Omental fat pad (tissue), 4 donors: ENCODE results near the gene LRRC71. TPM values are rescaled to one million over a fixed set of nuclear protein-coding genes. Genes with fewer than 3 reads are reported as not detected.

Source experiments
- ATAC-seq: fragments of 150-250 bp; one replicate; pipeline ENCODE4 v1.9.1; 2016; ENCODE audit warnings: mild to moderate bottlenecking, moderate library complexity; ENCODE audit not compliant: low FRiP score
- DNase-seq: peaks from one replicate; pipeline ENCODE4 v3.0.0-alpha.2; 2019; ENCODE audit warnings: low spot score
- CTCF ChIP-seq, 3 donors: fragments of 450-650 bp; IDR thresholded peaks; one replicate each; pipeline ENCODE4 v1.5.1; 2016 to 2017; ENCODE audit warnings: antibody characterized with exemption in 3 of 3, mild to moderate bottlenecking in 3 of 3, moderate library complexity in 2 of 3
- total RNA-seq, 4 donors: library from RNA; depleted of rRNA; stranded (reverse); fragments of >200 nt; gene quantifications; one replicate each; pipeline ENCODE4 v1.1.0, GENCODE V29; 2016

The LRRC71 gene
- total RNA-seq, 4 donors from 2014 or later: not detected

- no peak for TF ChIP-seq CTCF (IDR thresholded peaks at IDR 0.05)
- no peak for DNase-seq
- no peak for ATAC-seq
Observed at GRCh38 chr1:156957634-156958033, 37.2 kb downstream of the LRRC71 start.

GRCh38 chr1:156958247-156958714, 37.8 kb downstream of the LRRC71 start:
- ATAC-seq (no peak), DNase-seq (no peak)
- no peak for TF ChIP-seq CTCF (IDR thresholded peaks at IDR 0.05)

GRCh38 chr1:156959414-156959813, 39.0 kb downstream of the LRRC71 start:
- ATAC-seq (no peak), DNase-seq (no peak)
- TF ChIP-seq CTCF (IDR thresholded peaks at IDR 0.05): no peak

DNA sequence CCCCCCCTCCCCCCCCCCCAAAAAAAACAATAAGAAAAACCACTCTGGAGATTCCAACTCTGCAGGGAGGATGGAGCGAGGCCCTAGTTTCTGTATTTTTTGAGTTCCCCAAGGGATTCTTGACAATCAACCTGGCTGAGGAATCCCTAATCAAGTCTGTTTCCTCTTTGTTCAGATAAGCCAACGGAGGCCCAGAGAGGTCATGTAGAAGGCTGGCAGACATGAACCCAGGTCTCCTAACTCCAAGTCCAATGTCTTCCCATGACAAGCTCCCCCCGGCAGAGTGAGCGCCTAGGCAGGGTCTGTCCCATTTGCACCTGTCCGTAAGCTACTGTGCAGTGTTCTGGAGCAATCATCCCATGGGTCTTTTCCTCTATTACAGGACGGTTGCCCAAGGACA, 39.5 kb downstream of the LRRC71 start:
- ATAC-seq (no peak), DNase-seq (no peak)
- TF ChIP-seq CTCF (IDR thresholded peaks at IDR 0.05): no peak

DNA sequence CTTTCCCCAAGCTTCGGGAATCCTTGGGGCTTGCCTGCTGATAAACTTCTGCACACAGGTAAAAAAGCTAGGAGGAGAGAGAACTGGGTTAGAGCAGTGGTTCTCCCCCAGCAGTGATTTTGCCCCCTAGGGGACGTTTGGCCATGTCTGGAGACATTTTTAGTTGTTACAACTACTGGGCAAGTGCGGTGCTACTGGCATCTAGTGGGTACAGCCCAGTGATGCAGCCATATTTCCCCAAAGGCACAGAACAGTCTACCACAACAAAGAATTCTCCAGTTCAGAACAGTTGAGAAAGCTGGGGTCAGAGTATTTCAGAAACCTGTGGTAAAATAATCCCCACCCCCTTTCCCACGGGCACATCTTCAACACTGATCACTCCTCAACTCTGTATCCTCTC, 41.3 kb downstream of the LRRC71 start:
- DNase-seq (no peak), ATAC-seq (no peak)
- TF ChIP-seq CTCF (IDR thresholded peaks at IDR 0.05): no peak

DNA sequence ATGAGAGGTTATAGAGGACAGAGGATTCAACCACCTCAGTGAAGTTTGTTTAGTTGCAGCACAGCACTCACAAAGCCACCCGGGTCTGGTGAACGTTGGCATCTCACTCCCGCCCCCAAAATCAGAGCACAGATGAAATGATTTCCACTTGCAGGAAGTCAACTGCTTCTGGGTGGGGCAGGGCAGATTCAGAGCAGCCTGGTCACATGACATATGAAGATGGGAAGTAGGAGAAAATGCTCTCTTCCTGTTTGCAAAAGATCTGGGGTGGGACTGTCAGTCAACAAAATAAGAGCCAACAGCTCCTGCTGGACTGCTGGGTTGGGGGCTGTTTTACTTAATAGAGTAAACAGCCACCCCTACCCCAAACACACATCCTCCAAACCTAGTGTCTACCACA, 43.2 kb downstream of the LRRC71 start:
- DNase-seq (no peak), ATAC-seq (no peak)
- no peak for TF ChIP-seq CTCF (IDR thresholded peaks at IDR 0.05)

- ATAC-seq: no peak
Observed at GRCh38 chr1:156964441-156964840, 44.0 kb downstream of the LRRC71 start.

More at GRCh38 chr1:156964441-156964840, 44.0 kb downstream of the LRRC71 start:
- no peak for TF ChIP-seq CTCF (IDR thresholded peaks at IDR 0.05)
- DNase-seq: no peak
